ENCODE measurements around the gene SYNGAP1. TPM values are rescaled to one million over a fixed set of nuclear protein-coding genes. Genes with fewer than 3 reads are reported as not detected.

SYNGAP1 gene
- total and polyA plus RNA-seq, 2 of the 8 experiments (the other 6 are each of a cell fraction or from before 2014, with no cell fraction given), result 31.0 to 101 TPM

DNA sequence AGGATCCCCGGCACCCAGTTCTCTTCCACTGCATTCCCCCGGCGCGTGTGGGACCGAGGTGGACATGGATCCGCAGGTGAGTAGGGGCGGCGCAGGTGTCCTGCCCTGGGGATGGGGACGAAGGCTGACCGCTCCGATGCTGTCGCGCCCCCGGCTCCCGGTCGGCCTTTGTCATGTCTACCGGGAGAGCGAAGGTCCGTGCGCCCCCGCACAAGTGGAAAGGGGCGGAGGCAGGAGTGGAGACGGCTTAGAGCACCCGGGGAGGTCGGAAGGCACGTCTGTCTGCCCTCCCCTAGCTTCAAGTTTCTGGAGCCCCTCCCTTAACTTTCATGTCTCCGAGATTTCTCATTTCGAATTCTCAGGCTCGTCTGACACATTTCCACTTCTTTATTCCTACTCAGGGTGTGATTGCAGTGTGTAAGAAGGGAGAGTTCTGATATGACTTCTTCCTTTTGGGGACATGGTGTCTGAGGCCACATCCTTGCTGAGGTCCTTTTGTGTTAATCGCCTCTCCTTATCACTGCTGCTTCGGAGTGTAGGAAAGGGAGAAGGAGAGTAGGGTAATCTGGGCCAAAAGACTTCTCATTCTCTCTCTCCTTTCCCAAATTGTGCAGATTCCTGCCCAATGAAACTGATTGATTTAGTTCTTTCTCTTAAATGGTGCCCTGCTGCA lies 27.8 kb upstream of the SYNGAP1 start (continued):
- TF ChIP-seq NRF1 (IDR thresholded peaks at IDR 0.05; ENCODE audit: low read depth, low read length) (no peak), FOSL1 (IDR thresholded peaks at IDR 0.05; ENCODE audit: insufficient read depth, low read depth, low read length) (no peak), GABPA (IDR thresholded peaks at IDR 0.05; ENCODE audit: borderline replicate concordance, insufficient read depth, low read length) (no peak), POLR2A (IDR thresholded peaks at IDR 0.05; ENCODE audit: control extremely low read depth in 1 of 2, low read depth in 2 of 2, low read length in 2 of 2) (0 out of 3 replicates have a peak, but pooled peaks of 1 of the 2 experiments have one; percentile 16), ZNF274 (IDR thresholded peaks at IDR 0.05; ENCODE audit: borderline replicate concordance, extremely low read depth, low read length) (no peak), HDAC2 (IDR thresholded peaks at IDR 0.05; ENCODE audit: borderline replicate concordance in 1 of 2, low read depth in 2 of 2, low read length in 2 of 2) (peak in 1 of 2 experiments; percentile 59; a peak in 1 of 4 replicates)
